Transverse colon (tissue), 4 donors: ENCODE measurements around the gene TYROBP. TPM values are rescaled to one million over a fixed set of nuclear protein-coding genes. Genes with fewer than 3 reads are reported as not detected.

Experiments
- DNase-seq: peaks from one replicate; pipeline ENCODE4 v3.0.0-alpha.2; 2019
- H3K27ac ChIP-seq, 4 donors: fragments of 200-600 bp; sonication (generic); 2 replicates each; pipeline ENCODE4 v1.5.1; 2016 to 2018; ENCODE audit warnings: inconsistent platforms in 4 of 4
- H3K27me3 ChIP-seq: fragments of 200-600 bp; sonication (generic); 2 replicates; pipeline ENCODE4 v1.5.1; 2017; ENCODE audit warnings: inconsistent platforms
- H3K36me3 ChIP-seq, 4 donors: fragments of 200-600 bp; sonication (generic); 2 replicates each; pipeline ENCODE4 v1.5.1; 2017 to 2019; ENCODE audit warnings: inconsistent platforms in 4 of 4
- H3K4me1 ChIP-seq, 4 donors: fragments of 200-600 bp; sonication (generic); 2 replicates each; pipeline ENCODE4 v1.5.1; 2017 to 2020; ENCODE audit warnings: inconsistent platforms in 4 of 4
- H3K4me3 ChIP-seq, 4 donors: fragments of 200-600 bp; sonication (generic); 1 replicate in 1 of 4; 2 replicates in 3 of 4; pipeline versions ENCODE4 v1.5.1 to v1.6.1; 2017 to 2019; ENCODE audit warnings: inconsistent platforms in 4 of 4
- H3K9me3 ChIP-seq, 2 donors: fragments of 200-600 bp; sonication (generic); 2 replicates each; pipeline ENCODE4 v1.5.1; 2017 to 2019; ENCODE audit warnings: inconsistent platforms in 2 of 2
- EP300 ChIP-seq: sonication (generic); formaldehyde crosslinking; IDR thresholded peaks from one replicate; pipeline ENCODE4 v1.6.1; 2017; ENCODE audit warnings: antibody characterized with exemption, low read depth
- POLR2A ChIP-seq: fragments of 450-650 bp; IDR thresholded peaks from one replicate; pipeline ENCODE4 v1.6.1; 2016; ENCODE audit warnings: antibody characterized with exemption, mild to moderate bottlenecking, moderate library complexity
- POLR2AphosphoS5 ChIP-seq, 3 donors: sonication (generic); formaldehyde crosslinking; IDR thresholded peaks; one replicate each; pipeline ENCODE4 v1.6.1; 2016; ENCODE audit warnings: antibody characterized with exemption in 3 of 3
- WGBS, 2 donors: methylation state at CpG; one replicate each; pipeline ENCODE4 v1.1.5; 2018; ENCODE audit warnings: low coverage in 1 of 2; 5-methylcytosine and 5-hydroxymethylcytosine counted together
- in situ Hi-C, 4 donors: fragments of 200-750 bp; cut with MboI; loops; one replicate each; pipeline versions ENCODE4 v1.15.0 to v1.15.1; 2017; ENCODE audit warnings: low sequenced_read_pairs in 3 of 4, low pct_ligation_motif_present in 1 of 4, low pct_unique_long_range_greater_than_20kb in 1 of 4
- intact Hi-C: fragments of 100-400 bp; cut with DNase I; formaldehyde crosslinking; loops from one replicate; pipeline ENCODE4 v1.15.1; 2023; ENCODE audit warnings: low total_unique reads
- total RNA-seq, 4 donors: library from RNA; depleted of rRNA; stranded (reverse); fragments of >200 nt; gene quantifications; one replicate each; pipeline ENCODE4 v1.1.0, GENCODE V29; 2016
- TF ChIP-seq, protein P1 (sequence below), 5 experiments: fragments of 200-600 bp in 3 of 5; fragments of 450-650 bp in 2 of 5; sonication (generic) in 3 of 5; IDR thresholded peaks; 1 replicate in 2 of 5; 2 replicates in 3 of 5; pipeline ENCODE4 v1.5.1; 2016 to 2017; ENCODE audit warnings: antibody characterized with exemption in 5 of 5, inconsistent platforms in 3 of 5, mild to moderate bottlenecking in 2 of 5, moderate library complexity in 1 of 5

The TYROBP gene
- total RNA-seq, 4 donors from 2014 or later: 25.6 to 81.5 (median 52.2) TPM

- Histone ChIP-seq H3K4me3 (no peak overlapping the region), H3K27me3 (no peaks in the 10 kb centered on the region), H3K36me3 (peaks cover 0 to 37% (median 14%) of the 10 kb centered on the region in 4 donors), H3K9me3 (no peaks in the 10 kb centered on the region), H3K27ac (no peak overlapping the region), H3K4me1 (no peaks in the 10 kb centered on the region)
- intact Hi-C loops (no loop called here), in situ Hi-C loops (no loop called here)
- no peak for TF ChIP-seq POLR2A
- TF ChIP-seq, protein P1, sequence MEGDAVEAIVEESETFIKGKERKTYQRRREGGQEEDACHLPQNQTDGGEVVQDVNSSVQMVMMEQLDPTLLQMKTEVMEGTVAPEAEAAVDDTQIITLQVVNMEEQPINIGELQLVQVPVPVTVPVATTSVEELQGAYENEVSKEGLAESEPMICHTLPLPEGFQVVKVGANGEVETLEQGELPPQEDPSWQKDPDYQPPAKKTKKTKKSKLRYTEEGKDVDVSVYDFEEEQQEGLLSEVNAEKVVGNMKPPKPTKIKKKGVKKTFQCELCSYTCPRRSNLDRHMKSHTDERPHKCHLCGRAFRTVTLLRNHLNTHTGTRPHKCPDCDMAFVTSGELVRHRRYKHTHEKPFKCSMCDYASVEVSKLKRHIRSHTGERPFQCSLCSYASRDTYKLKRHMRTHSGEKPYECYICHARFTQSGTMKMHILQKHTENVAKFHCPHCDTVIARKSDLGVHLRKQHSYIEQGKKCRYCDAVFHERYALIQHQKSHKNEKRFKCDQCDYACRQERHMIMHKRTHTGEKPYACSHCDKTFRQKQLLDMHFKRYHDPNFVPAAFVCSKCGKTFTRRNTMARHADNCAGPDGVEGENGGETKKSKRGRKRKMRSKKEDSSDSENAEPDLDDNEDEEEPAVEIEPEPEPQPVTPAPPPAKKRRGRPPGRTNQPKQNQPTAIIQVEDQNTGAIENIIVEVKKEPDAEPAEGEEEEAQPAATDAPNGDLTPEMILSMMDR (IDR thresholded peaks at IDR 0.05): no peak
- no peak for TF ChIP-seq POLR2AphosphoS5 (IDR thresholded peaks at IDR 0.05)
- no peak for TF ChIP-seq EP300
- DNase-seq: no peak
- WGBS, 2 donors: 95% methylated on average over 12 of the region's 13 CpGs; no CpG with 5 or more reads in 1 of the 2 donors
These were observed 17.9 kb downstream of the TYROBP start for GRCh38 chr19:35890113-35890650.

- intact Hi-C loops: no loop called here
- Histone ChIP-seq H3K27me3 (no peaks in the 10 kb centered on the region), H3K4me1 (no peaks in the 10 kb centered on the region), H3K9me3 (no peaks in the 10 kb centered on the region), H3K4me3 (no peak overlapping the region), H3K36me3 (peaks cover 0 to 34% (median 14%) of the 10 kb centered on the region in 4 donors), H3K27ac (no peak overlapping the region)
- DNase-seq: no peak
- WGBS, 2 donors: 92 to 100% methylated on average over 6 to 17 of the region's 18 CpGs
- TF ChIP-seq, protein P1 (IDR thresholded peaks at IDR 0.05): no peak
- TF ChIP-seq POLR2AphosphoS5 (IDR thresholded peaks at IDR 0.05) (no peak), POLR2A (no peak), EP300 (no peak)
- in situ Hi-C loops: loop anchor here in 3 of 4 donors (10.0 kb wide), 1 partner anchor 45 kb away; the partner anchor contains the start of gene LRFN3 (in 3 of the 3)
These were observed 18.6 kb downstream of the TYROBP start for GRCh38 chr19:35889370-35890112.

DNA sequence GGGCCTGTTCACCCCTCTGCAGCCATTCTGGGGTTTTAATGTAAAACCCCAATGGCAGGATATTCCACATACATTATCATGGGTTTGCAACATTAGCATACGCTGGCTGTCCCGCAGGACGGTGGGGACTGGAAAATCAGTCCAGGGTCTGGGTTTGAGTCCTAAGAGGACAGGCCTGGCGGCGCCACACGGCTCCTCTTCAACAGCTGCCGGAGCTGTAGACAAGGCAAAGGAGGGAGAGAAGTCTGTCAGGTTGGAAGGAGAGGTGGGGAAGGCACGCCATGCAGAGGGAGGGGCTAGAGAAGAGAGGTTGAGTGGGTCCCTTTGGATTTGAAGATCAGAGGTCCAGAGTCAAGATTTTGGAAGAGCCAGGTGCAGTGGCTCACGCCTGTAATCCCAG, 19.7 kb downstream of the TYROBP start:
- H3K27me3 ChIP-seq: no peaks in the 10 kb centered on the region
- TF ChIP-seq POLR2AphosphoS5 (IDR thresholded peaks at IDR 0.05) (no peak), POLR2A (no peak), EP300 (no peak)
- TF ChIP-seq, protein P1 (IDR thresholded peaks at IDR 0.05): no peak
- H3K36me3 ChIP-seq: peaks cover 0 to 30% (median 14%) of the 10 kb centered on the region in 4 donors
- in situ Hi-C loops (loop anchor here in 3 of 4 donors (10.0 kb wide), 1 partner anchor 46 kb away; the partner anchor contains the start of gene LRFN3 (in 3 of the 3)), intact Hi-C loops (no loop called here)
- no peaks in the 10 kb centered on the region for H3K4me1 ChIP-seq
- no peak for DNase-seq
- 87 to 93% methylated on average over 8 to 9 of the region's 9 CpGs for WGBS, 2 donors
- no peaks in the 10 kb centered on the region for H3K9me3 ChIP-seq
- H3K27ac ChIP-seq: no peak overlapping the region
- no peak overlapping the region for H3K4me3 ChIP-seq

- intact Hi-C loops: no loop called here
- no peaks in the 10 kb centered on the region for H3K9me3 ChIP-seq
- 92% methylated on average over 5 of the region's 5 CpGs; no CpG with 5 or more reads in 1 of the 2 donors for WGBS, 2 donors
- no peaks in the 10 kb centered on the region for H3K4me1 ChIP-seq
- TF ChIP-seq POLR2AphosphoS5 (IDR thresholded peaks at IDR 0.05) (no peak), POLR2A (no peak), EP300 (no peak)
- TF ChIP-seq, protein P1 (IDR thresholded peaks at IDR 0.05): no peak
- no peak for DNase-seq
- no peak overlapping the region for H3K4me3 ChIP-seq
- H3K27ac ChIP-seq: no peak overlapping the region
- H3K36me3 ChIP-seq: peaks cover 0 to 30% (median 14%) of the 10 kb centered on the region in 4 donors
- in situ Hi-C loops: loop anchor here in 3 of 4 donors (10.0 kb wide), 1 partner anchor 48 kb away; the partner anchor contains the start of gene LRFN3 (in 3 of the 3)
- no peaks in the 10 kb centered on the region for H3K27me3 ChIP-seq
These were observed 20.9 kb downstream of the TYROBP start for GRCh38 chr19:35887197-35887596.
